ENCODE measurements around the gene BICD1. TPM values are rescaled to one million over a fixed set of nuclear protein-coding genes. Genes with fewer than 3 reads are reported as not detected.

Gene BICD1
- total and polyA plus RNA-seq, 4 donors: 0.46 to 3.4 (median 1.1) TPM

DNA sequence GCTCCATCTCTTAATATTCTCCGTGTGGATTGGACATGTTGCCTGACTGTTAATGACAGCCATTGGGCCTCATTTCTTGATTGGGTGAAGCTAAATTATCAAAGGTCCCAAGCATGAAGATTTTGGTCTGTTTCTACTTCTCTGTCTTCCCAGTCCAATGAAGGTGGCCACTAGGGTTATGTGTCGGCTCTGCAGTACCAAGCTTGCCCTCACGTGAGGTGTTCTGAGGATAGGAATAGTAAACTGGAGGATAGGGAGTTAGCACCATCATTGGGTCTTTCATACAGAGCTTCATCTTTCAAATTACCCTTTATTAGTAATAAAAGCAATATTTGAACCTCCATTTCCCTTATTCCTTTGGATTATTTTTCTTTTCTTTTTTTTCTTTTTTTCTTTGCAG, 21.9 kb upstream of the BICD1 start:
- DNase-seq (ENCODE audit: low spot score): no peak
- Histone ChIP-seq H3K36me3 (ENCODE audit: control insufficient read depth in 4 of 4, insufficient read depth in 3 of 4, low read depth in 1 of 4, low read length in 3 of 4) (no peaks in the 10 kb centered on the region), H3K4me1 (ENCODE audit: control insufficient read depth in 4 of 4, insufficient read depth in 4 of 4, low read length in 3 of 4) (no peaks in the 10 kb centered on the region), H3K9me3 (ENCODE audit: control insufficient read depth in 4 of 4, low read length in 3 of 4) (peaks cover 0 to 2% (median 0%) of the 10 kb centered on the region in 4 donors), H3K4me3 (ENCODE audit: low read depth in 1 of 3, low read length in 3 of 3) (no peak overlapping the region), H3K27ac (ENCODE audit: low read depth in 1 of 2, low read length in 2 of 2) (no peak overlapping the region), H3K27me3 (ENCODE audit: control insufficient read depth in 4 of 4, insufficient read depth in 4 of 4, low read length in 3 of 4) (no peaks in the 10 kb centered on the region), H3K9ac (ENCODE audit: low read depth in 1 of 2, low read length in 2 of 2) (no peak overlapping the region)
- TF ChIP-seq, protein P1, sequence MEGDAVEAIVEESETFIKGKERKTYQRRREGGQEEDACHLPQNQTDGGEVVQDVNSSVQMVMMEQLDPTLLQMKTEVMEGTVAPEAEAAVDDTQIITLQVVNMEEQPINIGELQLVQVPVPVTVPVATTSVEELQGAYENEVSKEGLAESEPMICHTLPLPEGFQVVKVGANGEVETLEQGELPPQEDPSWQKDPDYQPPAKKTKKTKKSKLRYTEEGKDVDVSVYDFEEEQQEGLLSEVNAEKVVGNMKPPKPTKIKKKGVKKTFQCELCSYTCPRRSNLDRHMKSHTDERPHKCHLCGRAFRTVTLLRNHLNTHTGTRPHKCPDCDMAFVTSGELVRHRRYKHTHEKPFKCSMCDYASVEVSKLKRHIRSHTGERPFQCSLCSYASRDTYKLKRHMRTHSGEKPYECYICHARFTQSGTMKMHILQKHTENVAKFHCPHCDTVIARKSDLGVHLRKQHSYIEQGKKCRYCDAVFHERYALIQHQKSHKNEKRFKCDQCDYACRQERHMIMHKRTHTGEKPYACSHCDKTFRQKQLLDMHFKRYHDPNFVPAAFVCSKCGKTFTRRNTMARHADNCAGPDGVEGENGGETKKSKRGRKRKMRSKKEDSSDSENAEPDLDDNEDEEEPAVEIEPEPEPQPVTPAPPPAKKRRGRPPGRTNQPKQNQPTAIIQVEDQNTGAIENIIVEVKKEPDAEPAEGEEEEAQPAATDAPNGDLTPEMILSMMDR (IDR thresholded peaks at IDR 0.05; ENCODE audit: low read depth, low read length, missing input control): no peak
- WGBS: 96% methylated on average over 3 of the region's 3 CpGs

DNA sequence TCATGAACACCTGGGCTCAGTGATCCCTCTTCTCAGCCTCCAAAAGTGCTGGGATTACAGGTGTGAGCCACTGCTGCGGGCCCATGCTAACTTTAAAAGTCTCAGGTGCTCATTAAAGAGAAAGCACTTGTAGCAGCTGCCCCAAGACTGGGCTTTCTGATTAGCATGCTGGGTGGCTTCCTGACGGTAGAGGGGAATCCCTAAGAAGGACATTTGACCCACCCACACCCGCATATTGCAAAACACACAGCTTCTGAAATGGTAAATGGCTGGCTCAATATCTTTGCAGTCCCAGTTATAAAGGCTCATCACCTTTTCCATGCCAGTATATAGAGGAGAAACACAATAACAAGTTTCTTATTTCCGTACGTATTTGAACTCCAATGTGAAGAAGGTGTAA, 19.3 kb upstream of the BICD1 start:
- Histone ChIP-seq H3K4me3 (ENCODE audit: low read depth in 1 of 3, low read length in 3 of 3) (no peak overlapping the region), H3K36me3 (ENCODE audit: control insufficient read depth in 4 of 4, insufficient read depth in 3 of 4, low read depth in 1 of 4, low read length in 3 of 4) (no peaks in the 10 kb centered on the region), H3K4me1 (ENCODE audit: control insufficient read depth in 4 of 4, insufficient read depth in 4 of 4, low read length in 3 of 4) (no peaks in the 10 kb centered on the region), H3K27ac (ENCODE audit: low read depth in 1 of 2, low read length in 2 of 2) (no peak overlapping the region), H3K27me3 (ENCODE audit: control insufficient read depth in 4 of 4, insufficient read depth in 4 of 4, low read length in 3 of 4) (no peaks in the 10 kb centered on the region), H3K9ac (ENCODE audit: low read depth in 1 of 2, low read length in 2 of 2) (no peak overlapping the region), H3K9me3 (ENCODE audit: control insufficient read depth in 4 of 4, low read length in 3 of 4) (peaks cover 0 to 2% (median 0%) of the 10 kb centered on the region in 4 donors)
- WGBS: 96% methylated on average over 5 of the region's 5 CpGs
- TF ChIP-seq EGR1 (IDR thresholded peaks at IDR 0.05; ENCODE audit: low read depth in 2 of 2) (no peak), JUND (IDR thresholded peaks at IDR 0.05) (no peak), TAF1 (conservative IDR thresholded peaks at IDR 0.05) (no peak), RAD21 (IDR thresholded peaks at IDR 0.05) (no peak), RXRA (IDR thresholded peaks at IDR 0.05) (no peak), SP1 (IDR thresholded peaks at IDR 0.05) (no peak), GABPA (IDR thresholded peaks at IDR 0.05 in 1 of 2, conservative IDR thresholded peaks at IDR 0.05 in 1 of 2) (no peak), NR2F2 (IDR thresholded peaks at IDR 0.05) (no peak), FOXA1 (IDR thresholded peaks at IDR 0.05) (no peak), HNF4G (IDR thresholded peaks at IDR 0.05) (no peak), YY1 (IDR thresholded peaks at IDR 0.05) (no peak), HNF4A (conservative IDR thresholded peaks at IDR 0.05) (no peak), FOXA2 (IDR thresholded peaks at IDR 0.05) (no peak)
- TF ChIP-seq, protein P2, sequence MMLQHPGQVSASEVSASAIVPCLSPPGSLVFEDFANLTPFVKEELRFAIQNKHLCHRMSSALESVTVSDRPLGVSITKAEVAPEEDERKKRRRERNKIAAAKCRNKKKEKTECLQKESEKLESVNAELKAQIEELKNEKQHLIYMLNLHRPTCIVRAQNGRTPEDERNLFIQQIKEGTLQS (IDR thresholded peaks at IDR 0.05): no peak
- TF ChIP-seq, protein P3, sequence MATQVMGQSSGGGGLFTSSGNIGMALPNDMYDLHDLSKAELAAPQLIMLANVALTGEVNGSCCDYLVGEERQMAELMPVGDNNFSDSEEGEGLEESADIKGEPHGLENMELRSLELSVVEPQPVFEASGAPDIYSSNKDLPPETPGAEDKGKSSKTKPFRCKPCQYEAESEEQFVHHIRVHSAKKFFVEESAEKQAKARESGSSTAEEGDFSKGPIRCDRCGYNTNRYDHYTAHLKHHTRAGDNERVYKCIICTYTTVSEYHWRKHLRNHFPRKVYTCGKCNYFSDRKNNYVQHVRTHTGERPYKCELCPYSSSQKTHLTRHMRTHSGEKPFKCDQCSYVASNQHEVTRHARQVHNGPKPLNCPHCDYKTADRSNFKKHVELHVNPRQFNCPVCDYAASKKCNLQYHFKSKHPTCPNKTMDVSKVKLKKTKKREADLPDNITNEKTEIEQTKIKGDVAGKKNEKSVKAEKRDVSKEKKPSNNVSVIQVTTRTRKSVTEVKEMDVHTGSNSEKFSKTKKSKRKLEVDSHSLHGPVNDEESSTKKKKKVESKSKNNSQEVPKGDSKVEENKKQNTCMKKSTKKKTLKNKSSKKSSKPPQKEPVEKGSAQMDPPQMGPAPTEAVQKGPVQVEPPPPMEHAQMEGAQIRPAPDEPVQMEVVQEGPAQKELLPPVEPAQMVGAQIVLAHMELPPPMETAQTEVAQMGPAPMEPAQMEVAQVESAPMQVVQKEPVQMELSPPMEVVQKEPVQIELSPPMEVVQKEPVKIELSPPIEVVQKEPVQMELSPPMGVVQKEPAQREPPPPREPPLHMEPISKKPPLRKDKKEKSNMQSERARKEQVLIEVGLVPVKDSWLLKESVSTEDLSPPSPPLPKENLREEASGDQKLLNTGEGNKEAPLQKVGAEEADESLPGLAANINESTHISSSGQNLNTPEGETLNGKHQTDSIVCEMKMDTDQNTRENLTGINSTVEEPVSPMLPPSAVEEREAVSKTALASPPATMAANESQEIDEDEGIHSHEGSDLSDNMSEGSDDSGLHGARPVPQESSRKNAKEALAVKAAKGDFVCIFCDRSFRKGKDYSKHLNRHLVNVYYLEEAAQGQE (IDR thresholded peaks at IDR 0.05): no peak
- TF ChIP-seq, protein P4, sequence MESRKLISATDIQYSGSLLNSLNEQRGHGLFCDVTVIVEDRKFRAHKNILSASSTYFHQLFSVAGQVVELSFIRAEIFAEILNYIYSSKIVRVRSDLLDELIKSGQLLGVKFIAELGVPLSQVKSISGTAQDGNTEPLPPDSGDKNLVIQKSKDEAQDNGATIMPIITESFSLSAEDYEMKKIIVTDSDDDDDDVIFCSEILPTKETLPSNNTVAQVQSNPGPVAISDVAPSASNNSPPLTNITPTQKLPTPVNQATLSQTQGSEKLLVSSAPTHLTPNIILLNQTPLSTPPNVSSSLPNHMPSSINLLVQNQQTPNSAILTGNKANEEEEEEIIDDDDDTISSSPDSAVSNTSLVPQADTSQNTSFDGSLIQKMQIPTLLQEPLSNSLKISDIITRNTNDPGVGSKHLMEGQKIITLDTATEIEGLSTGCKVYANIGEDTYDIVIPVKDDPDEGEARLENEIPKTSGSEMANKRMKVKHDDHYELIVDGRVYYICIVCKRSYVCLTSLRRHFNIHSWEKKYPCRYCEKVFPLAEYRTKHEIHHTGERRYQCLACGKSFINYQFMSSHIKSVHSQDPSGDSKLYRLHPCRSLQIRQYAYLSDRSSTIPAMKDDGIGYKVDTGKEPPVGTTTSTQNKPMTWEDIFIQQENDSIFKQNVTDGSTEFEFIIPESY (IDR thresholded peaks at IDR 0.05): no peak
- TF ChIP-seq, protein P1 (IDR thresholded peaks at IDR 0.05; ENCODE audit: low read depth, low read length, missing input control): no peak
- TF ChIP-seq, protein P5, sequence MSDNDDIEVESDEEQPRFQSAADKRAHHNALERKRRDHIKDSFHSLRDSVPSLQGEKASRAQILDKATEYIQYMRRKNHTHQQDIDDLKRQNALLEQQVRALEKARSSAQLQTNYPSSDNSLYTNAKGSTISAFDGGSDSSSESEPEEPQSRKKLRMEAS (IDR thresholded peaks at IDR 0.05): no peak
- no peak for DNase-seq (ENCODE audit: low spot score)
